Frontal cortex (tissue), 4 donors: ENCODE data around the gene INTS7. TPM values are rescaled to one million over a fixed set of nuclear protein-coding genes. Genes with fewer than 3 reads are reported as not detected.
"Not testable (repeated sequence)": the region's sequence is repeated elsewhere in the genome, so short reads cannot be mapped to it uniquely, and the experiment has no call there.

Experiments used
- DNase-seq, 2 donors: peaks; one replicate each; pipeline ENCODE4 v3.0.0; 2012; ENCODE audit warnings: low spot score in 2 of 2
- FAIRE-seq: peaks from 2 replicates; lab custom pipeline; 2012; peaks lifted over from hg19 to GRCh38; lab: Jason Lieb, UNC
- total RNA-seq: library from RNA; depleted of rRNA; stranded (reverse); fragments of >200 nt; gene quantifications from one replicate; pipeline ENCODE4 v1.2.3, GENCODE V29; 2014
- donor health status: control.
- donor health status: control.
- donor health status: control.

Gene INTS7
- total RNA-seq, 1 donor from 2014 or later, result 39.9 TPM

- no peak for FAIRE-seq
- no peak for DNase-seq
Observed at GRCh38 chr1:212040629-212041412, 5.5 kb upstream of the INTS7 start.

- DNase-seq, result no peak
- no peak for FAIRE-seq
Observed at GRCh38 chr1:212039622-212040021, 4.3 kb upstream of the INTS7 start.

- no peak for DNase-seq
- no peak for FAIRE-seq
Observed at GRCh38 chr1:212037900-212038299, 2.5 kb upstream of the INTS7 start.

GRCh38 chr1:212035835-212036605, 663 bp upstream of the INTS7 start:
- FAIRE-seq (no peak), DNase-seq (no peak)

GRCh38 chr1:212034516-212035122, 738 bp downstream of the INTS7 start:
- DNase-seq (no peak), FAIRE-seq (no peak)

GRCh38 chr1:212030936-212031528, 4.3 kb downstream of the INTS7 start:
- DNase-seq, result no peak
- no peak for FAIRE-seq

- not testable (repeated sequence) for FAIRE-seq, DNase-seq
Observed at GRCh38 chr1:212027727-212028126, 7.6 kb downstream of the INTS7 start.

- FAIRE-seq (no peak), DNase-seq (no peak)
Observed at GRCh38 chr1:212024469-212025149, 10.7 kb downstream of the INTS7 start.

GRCh38 chr1:212022908-212023307, 12.4 kb downstream of the INTS7 start:
- not testable (repeated sequence) for FAIRE-seq, DNase-seq

GRCh38 chr1:212021563-212021962, 13.8 kb downstream of the INTS7 start:
- no peak for DNase-seq
- no peak for FAIRE-seq

- FAIRE-seq (no peak), DNase-seq (no peak)
Observed at GRCh38 chr1:212020975-212021374, 14.4 kb downstream of the INTS7 start.

GRCh38 chr1:212013672-212014071, 21.7 kb downstream of the INTS7 start:
- DNase-seq, result no peak
- no peak for FAIRE-seq

- DNase-seq (peak; percentile 59 to 60), FAIRE-seq (no peak)
Observed at GRCh38 chr1:212012034-212012740, 23.2 kb downstream of the INTS7 start.

- DNase-seq, result no peak
- FAIRE-seq, result no peak
Observed at GRCh38 chr1:212010004-212010403, 25.4 kb downstream of the INTS7 start.

- FAIRE-seq (no peak), DNase-seq (no peak)
Observed at GRCh38 chr1:212009561-212009960, 25.8 kb downstream of the INTS7 start.

GRCh38 chr1:212007886-212008285, 27.5 kb downstream of the INTS7 start:
- DNase-seq (no peak), FAIRE-seq (no peak)

GRCh38 chr1:212007178-212007577, 28.2 kb downstream of the INTS7 start:
- DNase-seq (no peak), FAIRE-seq (no peak)

- FAIRE-seq (no peak), DNase-seq (no peak)
Observed at GRCh38 chr1:212004895-212005608, 30.3 kb downstream of the INTS7 start.

- no peak for DNase-seq
- no peak for FAIRE-seq
Observed at GRCh38 chr1:212002536-212002935, 32.8 kb downstream of the INTS7 start.
